SK-N-SH treated with all-trans-retinoic acid at 6 μM for 48 hours (cell line): Measurements from ENCODE around the gene PRKD2.
A peak's percentile ranks its signal among the peaks of the same experiment; 100 is the strongest.

ENCODE experiments used
- ATAC-seq: fragments of 200-7000 bp; cut with Tn5 transposase; 3 replicates; pipeline ENCODE4 v1.9.1; 2020; ENCODE audit warnings: mild to moderate bottlenecking, moderate library complexity
- ARNTL ChIP-seq: fragments of 450-650 bp; formaldehyde crosslinking; IDR thresholded peaks from 2 replicates; pipeline ENCODE4 v1.5.0; 2020; ENCODE audit warnings: low read depth, mild to moderate bottlenecking, moderate library complexity, borderline replicate concordance
- BACH2 ChIP-seq: fragments of 250-450 bp; sonication (Bioruptor Pico); IDR thresholded peaks from 2 replicates; pipeline ENCODE4 v1.9.0; 2021; ENCODE audit warnings: mild to moderate bottlenecking, borderline replicate concordance
- CREB5 ChIP-seq: fragments of 250-450 bp; sonication (Bioruptor Pico); IDR thresholded peaks from 2 replicates; pipeline ENCODE4 v1.5.1; 2020; ENCODE audit warnings: low read depth, mild to moderate bottlenecking, moderate library complexity
- CSDC2 ChIP-seq: fragments of 250-450 bp; sonication (Bioruptor Pico); IDR thresholded peaks from 2 replicates; pipeline ENCODE4 v1.5.0; 2020; ENCODE audit warnings: mild to moderate bottlenecking, moderate library complexity
- CSRNP3 ChIP-seq: fragments of 250-450 bp; sonication (Bioruptor Pico); IDR thresholded peaks from 2 replicates; pipeline ENCODE4 v1.5.1; 2021; ENCODE audit warnings: mild to moderate bottlenecking, moderate library complexity
- GLIS3 ChIP-seq: fragments of 250-450 bp; sonication (Bioruptor Pico); IDR thresholded peaks from 2 replicates; pipeline ENCODE4 v1.5.0; 2020; ENCODE audit warnings: mild to moderate bottlenecking, moderate library complexity
- ISL1 ChIP-seq: fragments of 250-450 bp; sonication (Bioruptor Pico); IDR thresholded peaks from 2 replicates; pipeline ENCODE4 v2.1.2; 2022; ENCODE audit warnings: mild to moderate bottlenecking, moderate library complexity
- OSR1 ChIP-seq: fragments of 250-450 bp; sonication (Bioruptor Pico); IDR thresholded peaks from 2 replicates; pipeline ENCODE4 v1.8.0; 2022; ENCODE audit warnings: moderate library complexity, mild to moderate bottlenecking, inconsistent platforms
- PATZ1 ChIP-seq: fragments of 250-450 bp; sonication (Bioruptor Pico); IDR thresholded peaks from 2 replicates; pipeline ENCODE4 v1.8.0; 2020; ENCODE audit warnings: mild to moderate bottlenecking, moderate library complexity, borderline replicate concordance
- POU6F1 ChIP-seq: fragments of 250-450 bp; sonication (Bioruptor Pico); IDR thresholded peaks from 2 replicates; pipeline ENCODE4 v1.8.0; 2021; ENCODE audit warnings: low read depth, mild to moderate bottlenecking, moderate library complexity, borderline replicate concordance
- PPARA ChIP-seq: fragments of 250-450 bp; sonication (Bioruptor Pico); IDR thresholded peaks from 2 replicates; pipeline ENCODE4 v1.5.0; 2020; ENCODE audit warnings: mild to moderate bottlenecking, borderline replicate concordance
- RARB ChIP-seq: fragments of 250-450 bp; sonication (Bioruptor Pico); IDR thresholded peaks from 2 replicates; pipeline ENCODE4 v1.8.0; 2021; ENCODE audit warnings: mild to moderate bottlenecking, moderate library complexity
- TCF4 ChIP-seq: fragments of 250-450 bp; sonication (Bioruptor Pico); IDR thresholded peaks from 2 replicates; pipeline ENCODE4 v1.8.0; 2021; ENCODE audit warnings: mild to moderate bottlenecking, moderate library complexity, borderline replicate concordance
- TOX ChIP-seq: fragments of 250-450 bp; sonication (Bioruptor Pico); IDR thresholded peaks from 2 replicates; pipeline ENCODE4 v1.8.0; 2021; ENCODE audit warnings: mild to moderate bottlenecking, moderate library complexity, borderline replicate concordance
- TSHZ2 ChIP-seq: fragments of 250-450 bp; sonication (Bioruptor Pico); IDR thresholded peaks from 2 replicates; pipeline ENCODE4 v1.5.0; 2020; ENCODE audit warnings: mild to moderate bottlenecking, moderate library complexity
- ZC3H10 ChIP-seq: fragments of 250-450 bp; sonication (Bioruptor Pico); IDR thresholded peaks from 2 replicates; pipeline ENCODE4 v1.5.1; 2021; ENCODE audit warnings: mild to moderate bottlenecking, moderate library complexity
- ZFP3 ChIP-seq: fragments of 250-450 bp; sonication (Bioruptor Pico); IDR thresholded peaks from 2 replicates; pipeline ENCODE4 v1.5.0; 2020; ENCODE audit warnings: mild to moderate bottlenecking, moderate library complexity
- ZNF565 ChIP-seq: fragments of 450-650 bp; formaldehyde crosslinking; conservative IDR thresholded peaks from 2 replicates; pipeline ENCODE4 v1.5.0; 2020; ENCODE audit warnings: low read depth, mild to moderate bottlenecking, moderate library complexity
- ZNF70 ChIP-seq: fragments of 450-650 bp; formaldehyde crosslinking; IDR thresholded peaks from 2 replicates; pipeline ENCODE4 v1.5.0; 2020; ENCODE audit warnings: mild to moderate bottlenecking, moderate library complexity

PRKD2 gene

GRCh38 chr19:46635920-46636761 lies 80.8 kb downstream of the PRKD2 start, which contains the start of gene GNG8:
GNG8 (minus strand) TSS chr19:46636202; CDS start chr19:46634682, 1,520 bp downstream.
- no peak for ATAC-seq
- no peak for TF ChIP-seq GLIS3 (CRISPR knock-in tag)
- no peak for TF ChIP-seq ZC3H10 (CRISPR knock-in tag)
- TF ChIP-seq CSRNP3: no peak
- TF ChIP-seq OSR1 (CRISPR knock-in tag): no peak
- no peak for TF ChIP-seq CSDC2 (CRISPR knock-in tag)
- TF ChIP-seq ZNF565: no peak
- no peak for TF ChIP-seq POU6F1

- TF ChIP-seq ZNF70 (no peak), OSR1 (CRISPR knock-in tag) (no peak), PATZ1 (CRISPR knock-in tag) (no peak), TOX (CRISPR knock-in tag) (no peak), CREB5 (CRISPR knock-in tag) (no peak), GLIS3 (CRISPR knock-in tag) (no peak), TSHZ2 (CRISPR knock-in tag) (no peak; the same call in 1 of the 2 replicates), RARB (CRISPR knock-in tag) (no peak), TCF4 (CRISPR knock-in tag) (no peak), ISL1 (no peak)
- no peak for ATAC-seq
Observed at GRCh38 chr19:46634656-46635218, 82.2 kb downstream of the PRKD2 start.

GRCh38 chr19:46634045-46634655 lies 82.8 kb downstream of the PRKD2 start:
- ATAC-seq: peak; percentile 39
- TF ChIP-seq BACH2 (CRISPR knock-in tag) (no peak), ISL1 (no peak), ARNTL (0 out of 2 replicates have a peak, but pooled peaks have one; percentile 61), PPARA (CRISPR knock-in tag) (0 out of 2 replicates have a peak, but pooled peaks have one; percentile 35), ZFP3 (CRISPR knock-in tag) (no peak)
